ENCODE data around the gene MECR. TPM values are rescaled to one million over a fixed set of nuclear protein-coding genes. Genes with fewer than 3 reads are reported as not detected.
A peak's percentile ranks its signal among the peaks of the same experiment; 100 is the strongest.

MECR gene
- total RNA-seq, 1 donor, result 22.5 TPM

DNA sequence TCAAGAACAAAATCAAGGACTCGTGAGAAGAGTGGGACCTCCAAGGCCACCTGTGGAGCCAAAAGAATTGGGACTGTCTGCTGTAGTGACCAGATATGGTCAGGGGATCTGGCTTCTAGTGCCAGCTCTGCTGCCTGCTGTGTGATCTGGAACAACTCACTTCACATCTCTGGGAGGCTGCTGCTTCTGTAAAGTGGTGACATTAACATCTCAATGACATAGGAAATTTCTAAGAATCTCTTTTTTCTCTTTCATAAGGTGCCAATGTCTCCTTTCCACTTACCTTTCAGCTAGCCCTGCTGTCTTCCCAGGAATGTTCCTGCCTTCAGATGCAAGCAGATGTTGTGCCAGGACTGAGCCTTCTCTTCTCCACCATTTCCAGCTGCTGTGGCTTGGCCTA is 44.0 kb downstream of the MECR start:
- no peak overlapping the region for H3K4me3 ChIP-seq (ENCODE audit: low read depth, low read length)
- DNase-seq (ENCODE audit: low read depth), result no peak
- TF ChIP-seq, protein P1, sequence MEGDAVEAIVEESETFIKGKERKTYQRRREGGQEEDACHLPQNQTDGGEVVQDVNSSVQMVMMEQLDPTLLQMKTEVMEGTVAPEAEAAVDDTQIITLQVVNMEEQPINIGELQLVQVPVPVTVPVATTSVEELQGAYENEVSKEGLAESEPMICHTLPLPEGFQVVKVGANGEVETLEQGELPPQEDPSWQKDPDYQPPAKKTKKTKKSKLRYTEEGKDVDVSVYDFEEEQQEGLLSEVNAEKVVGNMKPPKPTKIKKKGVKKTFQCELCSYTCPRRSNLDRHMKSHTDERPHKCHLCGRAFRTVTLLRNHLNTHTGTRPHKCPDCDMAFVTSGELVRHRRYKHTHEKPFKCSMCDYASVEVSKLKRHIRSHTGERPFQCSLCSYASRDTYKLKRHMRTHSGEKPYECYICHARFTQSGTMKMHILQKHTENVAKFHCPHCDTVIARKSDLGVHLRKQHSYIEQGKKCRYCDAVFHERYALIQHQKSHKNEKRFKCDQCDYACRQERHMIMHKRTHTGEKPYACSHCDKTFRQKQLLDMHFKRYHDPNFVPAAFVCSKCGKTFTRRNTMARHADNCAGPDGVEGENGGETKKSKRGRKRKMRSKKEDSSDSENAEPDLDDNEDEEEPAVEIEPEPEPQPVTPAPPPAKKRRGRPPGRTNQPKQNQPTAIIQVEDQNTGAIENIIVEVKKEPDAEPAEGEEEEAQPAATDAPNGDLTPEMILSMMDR (IDR thresholded peaks at IDR 0.05; ENCODE audit: insufficient read depth, low read depth, low read length), result no peak

DNA sequence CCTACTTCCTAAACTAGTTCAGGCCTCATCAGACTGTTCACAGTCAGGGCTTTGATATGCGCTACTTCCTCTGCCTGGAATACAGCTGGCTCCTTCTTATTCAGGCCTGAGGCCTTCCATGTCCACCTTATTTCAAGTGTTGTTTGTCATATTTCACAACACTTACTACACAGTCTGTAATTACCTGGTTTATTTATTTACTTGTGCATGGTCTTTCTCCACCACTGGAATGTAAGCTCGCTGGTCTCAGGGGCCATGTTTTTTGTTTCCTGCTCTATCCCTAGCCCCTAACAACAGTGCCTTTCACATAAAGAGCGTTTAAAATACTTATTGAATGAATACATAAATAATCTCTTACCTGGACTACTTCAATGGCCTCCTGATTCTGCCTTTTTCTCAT is 44.5 kb downstream of the MECR start:
- DNase-seq (ENCODE audit: low read depth), result no peak

DNA sequence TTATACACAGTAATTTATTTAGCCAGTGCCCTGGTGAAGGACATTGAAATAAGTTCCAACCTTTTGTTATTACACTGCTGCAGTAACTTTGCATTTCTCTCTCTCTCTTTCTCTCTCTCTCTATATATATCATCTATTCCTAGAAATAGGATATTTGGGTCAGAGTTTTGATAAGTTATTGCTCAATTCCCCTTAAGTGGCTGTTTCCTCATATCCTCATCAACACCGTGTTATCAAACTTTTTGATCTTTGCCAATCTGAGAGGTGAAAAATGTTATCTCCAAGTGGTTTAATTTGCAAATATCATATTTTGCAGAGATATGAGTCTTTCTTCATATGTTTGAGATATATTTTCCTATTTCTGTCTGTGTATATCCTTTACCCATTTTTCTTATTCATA is 47.4 kb downstream of the MECR start:
- TF ChIP-seq, protein P1 (IDR thresholded peaks at IDR 0.05; ENCODE audit: insufficient read depth, low read depth, low read length), result no peak
- DNase-seq (ENCODE audit: low read depth), result no peak

More for the DNA sequence above, 44.5 kb downstream of the MECR start:
- TF ChIP-seq, protein P1 (IDR thresholded peaks at IDR 0.05; ENCODE audit: insufficient read depth, low read depth, low read length), result no peak
- H3K4me3 ChIP-seq (ENCODE audit: low read depth, low read length), result no peak overlapping the region

DNA sequence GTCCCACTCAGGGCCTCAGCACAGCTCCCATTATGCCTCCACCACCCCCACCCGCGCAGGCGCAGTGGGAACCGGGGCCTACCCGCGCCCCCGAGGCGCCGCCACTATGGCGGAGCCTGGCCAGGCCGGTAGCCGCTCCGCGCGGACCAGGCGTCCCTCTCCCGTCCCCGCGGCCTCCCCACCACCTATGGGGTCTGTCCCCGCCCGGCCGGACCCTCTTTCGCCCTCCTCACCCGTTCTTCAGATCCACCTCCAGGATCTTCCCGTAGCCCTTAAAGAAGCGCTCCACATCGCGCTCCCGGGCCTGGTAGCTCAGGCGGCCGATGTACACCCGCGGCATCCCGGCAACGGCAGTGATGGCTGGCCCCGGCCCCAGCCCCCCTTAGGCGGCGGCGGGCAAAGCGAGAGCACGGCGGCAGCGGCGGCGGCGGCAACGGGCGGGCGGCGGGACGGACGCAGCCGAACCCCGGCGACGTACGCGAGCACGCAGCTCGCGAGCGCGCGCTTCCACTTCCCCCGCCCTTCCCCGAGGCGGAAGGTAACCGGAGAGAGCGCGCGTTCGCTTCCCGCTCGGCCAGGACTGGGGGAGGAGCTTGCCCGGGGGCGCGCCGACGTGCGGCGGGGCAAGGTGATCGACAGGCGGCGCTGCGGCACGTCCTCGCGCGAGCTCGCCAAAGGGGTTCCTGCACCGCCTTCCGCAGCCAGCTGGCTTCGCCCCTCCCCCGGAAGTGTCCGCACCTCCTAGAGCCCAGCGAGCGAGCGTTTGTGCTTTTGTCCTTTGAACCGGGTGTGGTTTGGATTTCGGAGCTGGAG is 49.1 kb downstream of the MECR start, which contains the start of gene SRSF4:
Gene SRSF4, minus strand, starts transcription at position 488 of the 813 bp plus-strand sequence. Its CDS starts 148 bp downstream, at position 340.
- TF ChIP-seq, protein P1 (IDR thresholded peaks at IDR 0.05; ENCODE audit: insufficient read depth, low read depth, low read length), result peak; percentile 50
- DNase-seq (ENCODE audit: low read depth), result peak; percentile 99

More for the DNA sequence above, 47.4 kb downstream of the MECR start:
- no peak overlapping the region for H3K4me3 ChIP-seq (ENCODE audit: low read depth, low read length)

DNA sequence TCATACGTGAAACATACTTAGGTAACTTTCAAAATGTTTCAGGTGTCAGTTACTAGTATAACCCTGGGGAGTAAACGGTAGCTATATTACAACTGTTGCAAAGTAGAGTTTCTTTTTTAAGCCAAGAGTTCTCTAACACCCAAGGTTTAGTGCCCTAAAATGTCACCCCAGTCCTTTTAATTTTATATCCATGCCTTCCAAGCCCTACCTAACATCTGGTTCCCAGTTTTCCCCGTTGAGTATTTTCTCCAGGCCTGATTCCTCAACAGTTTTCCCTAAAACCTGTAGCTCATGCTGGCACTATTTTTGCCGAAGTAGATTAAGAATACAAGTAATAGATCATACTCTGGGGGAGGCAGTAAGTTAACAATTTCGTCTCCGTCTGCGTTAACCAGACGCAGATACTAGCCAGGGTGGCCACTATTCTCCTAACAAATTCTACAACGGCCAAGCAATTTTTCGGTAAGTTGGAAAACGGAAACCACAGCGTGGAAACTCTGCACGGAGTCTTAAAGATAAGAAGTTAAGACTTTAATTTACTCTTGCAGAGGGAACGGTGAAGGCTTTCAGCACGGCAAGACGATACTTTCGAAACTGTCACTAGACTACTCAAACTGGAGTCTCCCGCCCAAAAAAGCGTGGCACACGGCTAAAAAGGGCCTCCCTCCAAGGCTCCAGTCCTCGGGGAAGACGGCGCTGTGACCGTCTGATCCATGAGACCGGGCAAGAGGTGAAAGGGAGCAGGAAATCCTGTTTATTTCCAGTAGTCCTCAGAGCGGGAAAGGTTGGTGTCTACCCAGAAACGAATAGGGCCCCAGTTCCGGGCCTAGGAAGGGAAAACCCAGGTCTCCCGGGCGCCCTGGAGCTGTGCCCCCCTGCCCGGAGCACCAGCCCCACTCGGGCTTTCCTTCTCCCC is 50.0 kb downstream of the MECR start:
- DNase-seq (ENCODE audit: low read depth), result peak; percentile 66
- peak overlapping the region; percentile 76 for H3K4me3 ChIP-seq (ENCODE audit: low read depth, low read length)
- TF ChIP-seq, protein P1 (IDR thresholded peaks at IDR 0.05; ENCODE audit: insufficient read depth, low read depth, low read length), result no peak

More for the DNA sequence above, 49.1 kb downstream of the MECR start, which contains the start of gene SRSF4:
- H3K4me3 ChIP-seq (ENCODE audit: low read depth, low read length), result peak within 1 kb of the TSS; percentile 76

DNA sequence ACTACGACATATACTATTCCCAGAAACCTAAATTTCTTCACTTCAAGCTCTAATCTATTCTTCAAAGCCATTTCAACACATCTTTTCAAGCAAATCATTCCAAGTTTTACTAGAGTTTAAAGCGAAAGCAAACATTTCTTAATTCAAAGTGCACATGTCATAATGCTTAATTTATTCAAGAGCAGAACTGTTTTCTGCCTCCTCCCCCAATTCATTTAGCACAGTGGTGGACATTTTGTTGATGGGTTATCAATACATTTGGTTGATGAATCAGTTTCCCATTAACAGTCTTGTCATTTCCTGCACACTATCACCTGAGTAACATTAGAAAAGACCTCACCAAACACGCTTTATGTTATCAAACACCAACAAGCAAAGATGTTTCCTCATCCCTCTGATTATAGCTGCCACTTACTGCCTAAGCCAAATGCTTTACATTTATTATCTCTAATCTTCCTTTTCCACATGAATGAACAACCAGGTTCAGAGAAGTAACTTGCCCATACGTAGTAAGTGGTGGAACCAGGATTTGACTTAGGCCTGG is 51.0 kb downstream of the MECR start:
- peak; percentile 78 for DNase-seq (ENCODE audit: low read depth)
- TF ChIP-seq, protein P1 (IDR thresholded peaks at IDR 0.05; ENCODE audit: insufficient read depth, low read depth, low read length), result no peak
- peak overlapping the region; percentile 76 for H3K4me3 ChIP-seq (ENCODE audit: low read depth, low read length)

Measured in fibroblast of villous mesenchyme (primary cell).